ENCODE results near the gene UBA52.
"Not testable (repeated sequence)": the region's sequence is repeated elsewhere in the genome, so short reads cannot be mapped to it uniquely, and the experiment has no call there.

Gene UBA52

GRCh38 chr19:18593367-18594095, 21.9 kb downstream of the UBA52 start:
- no peak for DNase-seq

DNA sequence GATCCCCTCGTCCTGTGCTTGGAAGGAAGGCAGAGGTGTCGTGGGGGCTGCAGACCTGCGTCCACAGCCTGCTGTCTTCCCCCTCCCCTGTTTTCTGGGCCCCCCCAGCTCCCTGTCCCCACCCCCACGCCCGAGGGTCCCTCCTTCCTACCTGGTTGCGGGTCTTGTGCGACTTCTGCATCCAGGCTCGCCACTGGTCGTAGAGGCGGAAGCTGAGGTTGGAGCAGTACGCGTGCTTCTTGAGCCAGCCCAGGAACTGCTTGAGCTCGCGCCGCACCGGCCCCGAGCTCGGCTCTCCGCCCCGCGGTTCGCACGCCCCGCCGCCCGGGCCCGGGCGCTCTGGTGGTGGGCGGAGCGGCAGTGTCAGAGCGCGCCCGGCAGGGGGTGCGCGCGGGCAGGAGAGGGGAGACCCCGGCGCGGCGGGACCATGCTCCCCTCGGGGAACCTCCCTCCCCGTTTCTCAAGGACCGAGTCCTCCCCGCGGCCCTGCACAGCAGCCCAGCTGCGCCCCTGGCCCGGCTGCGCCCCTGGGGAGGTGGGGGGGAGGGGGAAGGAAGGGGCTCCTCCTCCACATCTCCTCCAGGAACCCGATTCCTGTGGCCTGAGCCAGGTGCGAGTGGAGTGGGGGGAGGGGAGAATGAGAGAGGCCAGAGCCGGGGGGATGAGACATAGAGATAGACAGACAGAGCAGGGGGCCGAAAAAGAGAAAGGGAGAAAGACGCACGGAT, 22.6 kb downstream of the UBA52 start:
- no peak for DNase-seq

DNA sequence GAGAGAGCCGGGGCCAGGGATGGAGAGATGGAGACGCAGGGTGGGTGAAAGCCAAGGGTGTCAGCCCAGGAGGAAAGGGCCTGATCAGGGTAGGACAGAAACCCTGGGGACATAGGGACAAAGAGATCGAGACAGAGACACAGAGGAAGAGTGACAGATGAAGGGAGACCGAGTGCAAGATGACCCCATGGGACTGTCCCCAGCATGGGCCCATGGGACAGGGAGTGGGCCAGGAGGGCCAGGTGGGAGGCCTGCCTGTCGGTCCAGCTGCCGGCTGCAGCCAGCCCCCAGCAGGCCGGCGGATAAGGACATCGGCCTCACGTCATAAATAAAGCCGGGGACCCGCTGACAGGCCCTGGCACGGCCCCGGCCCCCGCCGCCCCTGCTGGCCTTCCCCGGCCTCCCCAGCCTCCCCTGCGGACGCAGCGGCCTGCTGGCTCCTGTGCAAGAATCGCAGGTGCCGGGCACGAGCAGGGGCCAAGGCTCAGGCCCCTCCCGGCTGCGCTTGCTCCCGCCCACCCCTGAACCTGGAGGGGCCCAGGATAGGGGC, 23.2 kb downstream of the UBA52 start:
- DNase-seq = no peak

- no peak for DNase-seq
These were observed 23.8 kb downstream of the UBA52 start for GRCh38 chr19:18595475-18595874.

GRCh38 chr19:18596752-18597157, 25.1 kb downstream of the UBA52 start:
- no peak for DNase-seq

DNA sequence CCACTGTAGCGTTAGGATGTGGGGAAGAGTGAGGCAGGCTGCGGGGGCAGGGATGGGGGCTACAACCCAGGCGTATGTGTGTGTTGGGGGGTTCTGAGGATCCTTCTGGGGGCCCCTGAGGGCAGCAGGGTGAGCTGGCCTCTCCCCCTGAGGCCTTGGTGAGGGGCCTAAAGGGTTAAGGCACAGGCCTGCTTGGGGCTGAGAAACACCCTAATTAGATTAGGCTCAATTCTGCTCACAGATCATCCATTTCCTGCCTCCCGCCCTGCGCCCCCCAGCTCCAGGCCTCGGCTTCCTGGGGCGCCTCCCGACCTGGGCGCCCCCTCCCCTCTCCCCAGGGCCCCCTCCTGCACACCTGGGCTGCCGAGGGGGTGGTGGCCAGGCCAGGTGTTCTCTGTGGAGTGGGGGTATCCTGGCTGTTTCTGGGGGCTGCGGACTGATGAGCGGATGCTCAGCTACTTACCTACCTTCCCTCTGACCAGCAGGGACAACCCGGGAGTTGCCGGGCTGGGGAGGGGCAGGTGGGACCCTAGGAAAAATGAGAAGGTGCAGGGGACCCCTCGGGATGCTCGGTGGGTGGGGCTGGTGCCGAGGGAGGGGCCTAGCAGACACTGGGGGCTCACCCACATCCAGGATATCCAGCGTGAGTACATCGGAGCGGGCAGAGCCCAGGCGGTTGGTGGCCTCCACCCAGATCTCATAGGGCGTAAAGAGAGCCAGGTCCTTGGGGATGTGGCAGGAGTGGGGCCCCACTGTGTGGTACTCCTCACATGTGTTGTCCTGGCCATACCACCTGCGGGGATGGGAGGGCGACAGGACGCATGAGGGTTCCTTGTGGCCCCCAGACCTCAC, 26.4 kb downstream of the UBA52 start:
- DNase-seq = no peak

- DNase-seq = no peak
These were observed 27.8 kb downstream of the UBA52 start for GRCh38 chr19:18599485-18599884.

- DNase-seq = not testable (repeated sequence)
These were observed 29.2 kb downstream of the UBA52 start for GRCh38 chr19:18600692-18601397.

- no peak for DNase-seq
These were observed 30.2 kb downstream of the UBA52 start for GRCh38 chr19:18601875-18602274.

DNA sequence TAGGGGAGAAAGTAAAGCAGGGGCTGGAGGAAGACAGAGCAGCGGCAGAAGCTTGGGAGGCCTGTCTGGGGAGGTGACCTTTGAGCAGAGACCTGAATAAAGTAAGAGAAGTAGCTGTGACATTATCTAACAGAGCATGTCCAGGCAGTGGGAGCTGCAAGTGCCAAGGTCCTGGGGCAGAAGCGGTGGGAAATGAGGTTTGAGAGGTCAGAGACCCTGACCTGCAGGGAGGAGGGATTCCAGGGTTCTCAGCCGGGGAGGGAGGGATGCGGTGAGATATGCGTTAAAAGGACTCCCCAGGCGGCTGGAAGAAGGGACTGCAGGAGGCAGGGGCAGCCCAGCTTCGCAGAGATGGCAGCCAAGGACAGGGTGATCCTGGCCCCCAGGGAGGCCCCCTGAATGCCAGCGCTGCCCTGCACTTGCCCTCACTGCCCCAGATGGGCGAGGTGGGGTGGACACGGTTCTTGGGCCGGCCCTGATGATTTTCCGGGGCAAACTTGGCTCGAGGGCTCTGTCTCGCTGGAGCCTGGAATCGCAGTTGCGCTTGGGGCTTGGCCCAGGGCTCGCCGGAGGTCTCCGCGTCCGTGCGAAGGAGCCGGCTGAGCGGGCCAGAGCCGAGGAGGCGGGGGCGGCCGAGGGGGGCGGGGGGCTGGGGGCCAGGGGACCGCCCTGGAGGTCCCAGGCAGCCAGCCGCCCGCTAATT, 31.7 kb downstream of the UBA52 start:
- DNase-seq = no peak

- DNase-seq = no peak
These were observed 32.5 kb downstream of the UBA52 start for GRCh38 chr19:18603958-18604819.

DNA sequence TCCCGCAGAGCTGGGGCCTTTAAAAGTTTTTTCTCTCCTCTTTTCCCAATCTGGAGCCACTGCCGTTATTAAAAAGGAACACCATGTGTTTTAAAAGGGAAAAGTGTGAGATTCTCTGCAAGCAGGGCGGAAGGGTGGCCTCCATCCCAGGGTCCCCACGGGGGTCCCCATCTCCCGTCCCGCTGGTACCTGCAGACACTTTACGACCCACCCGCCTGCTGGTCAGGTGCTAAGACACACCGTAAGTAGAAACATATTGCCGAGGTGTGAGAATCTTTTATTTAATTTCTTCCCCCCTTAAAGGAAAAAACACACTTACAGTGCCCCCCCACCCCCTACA, 33.1 kb downstream of the UBA52 start:
- DNase-seq = no peak

- no peak for DNase-seq
These were observed 33.5 kb downstream of the UBA52 start for GRCh38 chr19:18605196-18605545.

DNA sequence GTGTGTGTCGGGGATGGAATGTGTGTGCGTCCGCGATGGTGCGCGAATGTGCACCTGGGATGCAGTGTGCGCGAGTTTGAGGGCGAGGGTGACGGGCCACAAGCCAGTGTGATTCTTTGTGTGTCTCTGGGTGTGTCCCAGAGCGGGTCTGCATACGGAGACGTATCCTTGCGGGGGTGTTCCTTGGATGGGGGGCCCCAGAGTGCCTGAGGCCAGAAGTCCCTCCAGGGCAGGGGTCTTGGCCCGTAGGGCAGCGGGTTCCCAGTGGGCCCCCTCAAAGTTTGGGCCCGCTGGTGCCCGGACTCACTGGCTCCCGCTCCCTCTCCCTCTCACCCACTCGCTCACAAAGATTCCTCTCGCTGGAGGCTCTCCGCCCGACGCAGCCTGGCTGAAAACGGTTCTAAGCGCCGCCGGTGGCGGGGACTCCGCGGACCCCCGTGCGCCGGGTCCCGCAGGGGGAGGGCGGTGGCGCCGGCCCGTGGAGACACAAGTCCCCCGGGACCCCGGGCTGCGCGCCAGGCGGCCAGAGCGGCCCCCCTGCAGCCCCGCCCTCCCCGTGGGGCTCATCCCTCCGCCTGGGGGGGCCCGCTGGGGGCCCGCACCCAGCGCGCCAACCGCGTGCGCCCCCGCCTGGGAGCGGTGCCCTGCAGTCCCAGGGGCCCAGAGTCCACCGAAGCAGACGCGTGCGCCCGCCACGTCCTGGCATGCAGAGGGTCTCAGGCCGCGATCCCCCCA, 34.1 kb downstream of the UBA52 start:
- DNase-seq = no peak

DNA sequence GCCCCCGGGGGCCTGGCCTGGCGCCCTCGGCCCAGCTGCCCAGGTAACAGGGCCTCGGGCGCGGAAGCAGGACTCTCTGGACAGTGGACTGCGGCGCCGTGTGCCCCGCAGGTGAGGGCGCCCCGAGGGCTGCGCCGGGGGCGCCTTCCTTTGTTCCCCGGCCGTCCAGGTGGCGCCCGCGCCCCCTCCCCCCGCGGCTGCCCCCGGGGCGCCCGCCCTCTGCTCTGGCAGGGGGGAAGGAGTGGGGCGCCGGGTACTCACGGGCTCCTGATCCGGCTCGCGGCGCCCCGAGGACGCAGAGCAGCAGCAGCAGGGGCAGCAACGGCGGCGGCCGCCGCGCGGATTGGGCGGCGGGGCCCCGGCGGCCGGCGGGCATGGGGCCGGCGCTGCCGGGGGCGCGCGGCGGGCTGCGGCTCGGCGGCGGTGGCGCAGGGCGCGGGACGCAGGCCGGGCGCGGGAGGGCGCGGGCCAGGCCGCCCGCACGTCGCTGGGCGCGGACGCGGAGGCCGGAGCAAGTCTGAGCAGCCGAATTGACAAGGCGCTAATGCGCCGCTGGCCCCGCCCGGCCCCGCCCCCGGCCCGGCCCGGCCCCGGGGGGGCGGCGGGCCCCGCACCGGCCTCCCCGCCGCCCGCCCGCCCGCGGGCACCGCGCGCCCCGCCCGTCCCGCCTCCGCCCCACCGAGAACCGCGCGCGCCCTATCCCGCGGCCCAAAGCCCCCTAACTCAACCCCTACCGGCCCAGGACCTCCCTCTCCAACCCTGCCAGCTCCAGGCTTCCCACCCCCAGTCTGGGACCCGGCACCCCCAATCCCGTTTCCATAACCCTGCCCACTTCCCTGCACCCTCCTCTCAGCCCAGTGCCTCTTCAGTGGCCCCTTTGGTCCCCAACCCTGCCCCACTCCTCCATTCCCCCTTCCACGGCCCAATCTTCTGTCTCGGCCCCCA, 34.9 kb downstream of the UBA52 start, which contains the start of gene CRLF1:
CRLF1 (minus strand) TSS at position 519 of the 945 bp plus-strand sequence; CDS start at position 376, 143 bp downstream.
- DNase-seq = no peak

GRCh38 chr19:18607226-18608101, 35.8 kb downstream of the UBA52 start:
- DNase-seq = no peak

GRCh38 chr19:18608102-18608804, 36.6 kb downstream of the UBA52 start:
- DNase-seq = no peak

Measured in GOT3 (cell line).